ENCODE results near the gene C1orf216. TPM values are rescaled to one million over a fixed set of nuclear protein-coding genes. Genes with fewer than 3 reads are reported as not detected.
A peak's percentile ranks its signal among the peaks of the same experiment; 100 is the strongest.

C1orf216 gene
- total and polyA plus RNA-seq, 2 of the 8 experiments (the other 6 are each of a cell fraction or from before 2014, with no cell fraction given): 7.5 to 10.8 TPM

DNA sequence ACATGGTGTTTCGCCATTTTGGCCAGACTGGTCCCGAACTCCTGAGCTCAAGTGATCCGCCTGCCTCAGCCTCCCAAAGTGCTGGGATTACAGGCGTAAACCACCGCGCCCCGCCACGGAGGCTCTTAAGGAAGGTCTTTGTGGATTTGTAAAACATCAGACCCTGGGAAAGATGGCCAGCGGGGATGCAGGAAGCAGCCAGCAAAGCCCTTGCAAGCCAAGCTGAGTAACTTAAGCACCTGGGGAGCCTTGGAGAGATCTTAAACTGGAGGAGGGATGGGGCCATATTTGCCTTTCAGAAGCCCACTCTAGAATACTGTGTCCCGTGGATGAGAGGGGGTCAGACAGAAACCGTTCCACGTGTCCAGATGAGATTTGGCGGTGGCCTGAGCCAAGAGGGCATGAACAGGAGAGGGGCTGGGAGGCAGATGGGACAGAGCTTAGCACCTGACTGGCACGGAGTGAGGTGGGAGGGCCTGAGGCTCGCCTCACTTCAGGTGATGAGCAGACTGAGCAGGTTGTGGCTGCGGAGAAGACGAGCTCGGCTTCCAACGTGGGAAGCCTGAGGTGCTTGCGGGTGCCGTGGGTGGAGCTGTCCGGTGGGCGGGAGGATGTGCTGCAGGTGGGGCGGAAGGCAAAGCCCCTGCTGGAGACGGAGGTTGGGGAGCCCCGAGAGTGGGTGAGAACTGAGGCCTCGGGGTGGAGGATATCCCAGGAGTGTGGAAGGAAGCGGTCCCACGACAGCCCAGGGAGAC lies 11.7 kb downstream of the C1orf216 start:
- peak overlapping the region; percentile 34 for H3K18ac ChIP-seq (ENCODE audit: extremely low read depth, low read length)
- H3K9ac ChIP-seq (replicated peaks in 1 of 4; ENCODE audit: extremely low read depth in 1 of 4, low read depth in 3 of 4, low read length in 3 of 4): peak overlapping the region in 2 of 4 experiments; percentile 25 to 34; a peak in 4 of 7 replicates
- FAIRE-seq: no peak
- peak overlapping the region; percentile 65 for H3K4ac ChIP-seq (replicated peaks; ENCODE audit: insufficient read length, low read depth, low read length)
- no peaks in the 10 kb centered on the region for H3K36me3 ChIP-seq (ENCODE audit: control insufficient read depth in 2 of 4, insufficient read depth in 4 of 4, low read length in 3 of 4)
- H4K20me1 ChIP-seq (replicated peaks in 1 of 2; ENCODE audit: control insufficient read depth in 1 of 2, insufficient read depth in 2 of 2, low read length in 2 of 2): no peaks in the 10 kb centered on the region
- DNase-seq (ENCODE audit: low read depth in 1 of 2, low spot score in 2 of 2): peak in 1 of 2 experiments; percentile 73
- H4K5ac ChIP-seq (ENCODE audit: insufficient read length, low read depth, low read length): peak overlapping the region; percentile 34
- no peaks in the 10 kb centered on the region for H3K9me3 ChIP-seq (ENCODE audit: insufficient read depth in 2 of 2, low read depth in 1 of 2, low read length in 1 of 2)
- peak overlapping the region; percentile 10 for H3K56ac ChIP-seq (replicated peaks; ENCODE audit: insufficient read length, low read depth, low read length)
- no peak overlapping the region for H4K8ac ChIP-seq (ENCODE audit: extremely low read depth, insufficient read depth, low read length)
- ChIA-PET CTCF (ENCODE audit: partially characterized antibody) (interaction anchor here (0.8 to 7.9 kb wide), 9 partner anchors 8 to 138 kb away, joined by 3 to 115 read pairs (median 4); no protein-coding TSS in a partner anchor), POLR2A (ENCODE audit: partially characterized antibody) (interaction anchor here (0.7 to 4.1 kb wide), 10 partner anchors 8 to 132 kb away, joined by 3 to 41 read pairs (median 4); partner anchors contain the start of genes C1orf216 and CLSPN)
- peak overlapping the region; percentile 18; the same call in 1 of the 2 replicates for H2BK12ac ChIP-seq (ENCODE audit: low read depth, low read length)
- no peak overlapping the region for H3K27ac ChIP-seq (ENCODE audit: low read depth, low read length)
- no peak overlapping the region for H2AK5ac ChIP-seq (ENCODE audit: low read depth, low read length)
- H3K4me1 ChIP-seq (replicated peaks in 1 of 4; ENCODE audit: control insufficient read depth in 3 of 4, insufficient read depth in 4 of 4, low read length in 3 of 4): peaks cover 4 to 23% (median 11%) of the 10 kb centered on the region in 4 experiments
- peak overlapping the region; percentile 87; the same call in 1 of the 2 replicates for H2AFZ ChIP-seq (ENCODE audit: low read length)
- H4K91ac ChIP-seq (replicated peaks; ENCODE audit: insufficient read length, low read length): peak overlapping the region; percentile 50
- TF ChIP-seq EP300 (IDR thresholded peaks at IDR 0.05; ENCODE audit: borderline replicate concordance in 1 of 2, low read depth in 2 of 2, low read length in 2 of 2) (no peak), EZH2 (IDR thresholded peaks at IDR 0.05; ENCODE audit: low read depth, low read length, severe bottlenecking) (peak; percentile 3), SIN3A (conservative IDR thresholded peaks at IDR 0.05 in 1 of 2, IDR thresholded peaks at IDR 0.05 in 1 of 2; ENCODE audit: low read depth in 1 of 2, low read length in 2 of 2) (0 out of 4 replicates have a peak, but pooled peaks of 1 of the 2 experiments have one; percentile 50), MAX (IDR thresholded peaks at IDR 0.05) (peak; percentile 63)
- H3K23ac ChIP-seq (ENCODE audit: insufficient read length): no peak overlapping the region
- WGBS, 2 experiments (ENCODE audit: extremely low coverage in 1 of 2, insufficient coverage in 1 of 2, insufficient read length in 1 of 2, insufficient replicate concordance in 2 of 2, low coverage in 1 of 2, low lambda C conversion rate in 2 of 2, missing lambda C conversion rate in 1 of 2): 32% methylated on average over 28 of the region's 29 CpGs; no CpG with 5 or more reads in 1 of the 2 experiments
- H3K79me1 ChIP-seq (ENCODE audit: low read depth, low read length): no peaks in the 10 kb centered on the region
- no peaks in the 10 kb centered on the region for H3K79me2 ChIP-seq (ENCODE audit: control insufficient read depth in 1 of 2, insufficient read depth in 2 of 2, low read length in 2 of 2)
- peaks cover 0 to 18% (median 12%) of the 10 kb centered on the region in 4 experiments; a peak in 6 of 7 replicates for H3K27me3 ChIP-seq (replicated peaks in 1 of 4; ENCODE audit: control insufficient read depth in 3 of 4, extremely low read depth in 1 of 4, insufficient read depth in 3 of 4, low read length in 3 of 4)
- H2BK5ac ChIP-seq (ENCODE audit: low read depth, low read length): peak overlapping the region; percentile 8; the same call in 1 of the 2 replicates
- H3K23me2 ChIP-seq (ENCODE audit: low read depth, low read length): peaks cover 14% of the 10 kb centered on the region
- peak overlapping the region; percentile 19 for H3K14ac ChIP-seq (ENCODE audit: insufficient read length)
- peak overlapping the region; percentile 85 to 87 for H3K4me2 ChIP-seq (ENCODE audit: insufficient read depth in 1 of 2, low read depth in 2 of 2, low read length in 2 of 2)
- H2BK120ac ChIP-seq (replicated peaks; ENCODE audit: low read depth, low read length): peak overlapping the region; percentile 92
- H2BK20ac ChIP-seq (ENCODE audit: low read length): peak overlapping the region; percentile 24
- no peak overlapping the region for H2BK15ac ChIP-seq (ENCODE audit: low read length)
- peak overlapping the region; percentile 42 to 71 (median 51) for H3K4me3 ChIP-seq (ENCODE audit: extremely low read depth in 1 of 4, insufficient read depth in 2 of 4, low read depth in 3 of 4, low read length in 4 of 4)
